HCT116 (cell line): ENCODE data around the gene INTS3. TPM values are rescaled to one million over a fixed set of nuclear protein-coding genes. Genes with fewer than 3 reads are reported as not detected.

Experiments used
- ATAC-seq: fragments of 200-7000 bp; cut with Tn5 transposase; 2 replicates; pipeline ENCODE4 v1.9.1; 2020; ENCODE audit warnings: mild to moderate bottlenecking, moderate library complexity
- BruUV-seq: library from RNA; stranded (reverse); fragments of 400-500 nt; replicated peaks from 2 replicates; lab custom pipeline; 2021; lab: Mats Ljungman, UMichigan
- CTCF ChIA-PET: fragments of 300-600 bp; sonication (Branson Sonifier 250); formaldehyde crosslinking; loops from one replicate; lab custom pipeline; 2021; ENCODE audit warnings: antibody characterized with exemption; lab: Charles Lee
- POLR2A ChIA-PET: fragments of 300-600, 350-600 bp; sonication (Branson Sonifier 250); formaldehyde crosslinking; loops from one replicate; lab custom pipeline; 2021; ENCODE audit warnings: antibody characterized with exemption; lab: Charles Lee
- RAD21 ChIA-PET, 2 experiments: fragments of 300-600 bp; sonication (Branson Sonifier 250); formaldehyde crosslinking; loops; one replicate each; lab custom pipeline; 2023; ENCODE audit warnings: low total read pairs in 2 of 2; ENCODE audit not compliant: uncharacterized antibody in 2 of 2, unreplicated experiment in 2 of 2, low non-redundant PET in 1 of 2; lab: Charles Lee
- DNase-seq: peaks from one replicate; pipeline ENCODE4 v3.0.0-alpha.2; 2010; ENCODE audit warnings: low read depth, low spot score
- H2AFZ ChIP-seq: fragments of 200-600 bp; shearing (Covaris generic), sonication (generic); 2 replicates; pipeline ENCODE4 v1.6.1; 2017; ENCODE audit warnings: low read depth, mixed run types, mixed read lengths, antibody characterized with exemption, low read length; ENCODE audit not compliant: poor library complexity, severe bottlenecking
- H3K27ac ChIP-seq: 2 replicates; pipeline ENCODE4 v1.5.1; 2012; ENCODE audit warnings: low read depth, low read length
- H3K27me3 ChIP-seq: fragments of 200-600 bp; sonication (generic); 2 replicates; pipeline ENCODE4 v1.6.1; 2016; ENCODE audit warnings: mixed run types, low read length, mixed read lengths; ENCODE audit not compliant: insufficient read depth
- H3K36me3 ChIP-seq, 2 experiments: fragments of 200-500 bp in 1 of 2; fragments of 200-600 bp in 1 of 2; sonication (Bioruptor generic) in 1 of 2; sonication (generic) in 1 of 2; 2 replicates each; pipeline versions ENCODE4 v1.5.1 to v1.6.1; 2014 to 2016; ENCODE audit warnings: low read length in 2 of 2, inconsistent platforms in 1 of 2, mixed read lengths in 1 of 2, mixed run types in 1 of 2; ENCODE audit not compliant: insufficient read depth in 2 of 2, control insufficient read depth in 1 of 2
- H3K4me1 ChIP-seq, 2 experiments: fragments of 200-600 bp in 1 of 2; sonication (generic) in 1 of 2; 2 replicates each; pipeline versions ENCODE4 v1.5.1 to v1.6.1; 2012 to 2017; ENCODE audit warnings: low read length in 2 of 2, inconsistent platforms in 1 of 2, mild to moderate bottlenecking in 1 of 2, mixed read lengths in 1 of 2, mixed run types in 1 of 2, moderate library complexity in 1 of 2; ENCODE audit not compliant: insufficient read depth in 2 of 2, control insufficient read depth in 1 of 2
- H3K4me2 ChIP-seq: fragments of 200-600 bp; sonication (generic); 2 replicates; pipeline ENCODE4 v1.6.1; 2017; ENCODE audit warnings: mixed run types, low read length, mixed read lengths
- H3K4me3 ChIP-seq, 2 experiments: fragments of 200-600 bp in 1 of 2; sonication (generic) in 1 of 2; replicated peaks in 1 of 2; 2 replicates each; pipeline ENCODE4 v1.5.1; 2011 to 2016; ENCODE audit warnings: low read length in 2 of 2, control low read depth in 1 of 2, low read depth in 1 of 2, mild to moderate bottlenecking in 1 of 2, mixed read lengths in 1 of 2, mixed run types in 1 of 2
- H3K79me2 ChIP-seq: fragments of 200-600 bp; sonication (generic); 2 replicates; pipeline ENCODE4 v1.6.1; 2017; ENCODE audit warnings: mild to moderate bottlenecking, mixed run types, low read length, moderate library complexity, mixed read lengths; ENCODE audit not compliant: insufficient read depth
- H3K9ac ChIP-seq: fragments of 200-600 bp; sonication (generic); 2 replicates; pipeline ENCODE4 v1.6.1; 2016; ENCODE audit warnings: low read length, mixed read lengths
- H3K9me2 ChIP-seq: fragments of 200-600 bp; sonication (generic), shearing (Covaris generic); 2 replicates; pipeline ENCODE4 v1.6.1; 2017; ENCODE audit warnings: mixed run types, mild to moderate bottlenecking, moderate library complexity; ENCODE audit not compliant: insufficient read depth
- H3K9me3 ChIP-seq, 2 experiments: fragments of 200-500 bp in 1 of 2; fragments of 200-600 bp in 1 of 2; sonication (Bioruptor generic) in 1 of 2; sonication (generic) in 1 of 2; 2 replicates each; pipeline ENCODE4 v1.6.1; 2014 to 2017; ENCODE audit warnings: low read length in 2 of 2, mixed read lengths in 2 of 2, inconsistent platforms in 1 of 2, low read depth in 1 of 2, mild to moderate bottlenecking in 1 of 2, mixed run types in 1 of 2, moderate library complexity in 1 of 2; ENCODE audit not compliant: control insufficient read depth in 1 of 2, insufficient read depth in 1 of 2
- H4K20me1 ChIP-seq: fragments of 200-600 bp; sonication (generic), shearing (Covaris generic); 2 replicates; pipeline ENCODE4 v1.6.1; 2017; ENCODE audit warnings: mixed run types, mild to moderate bottlenecking, moderate library complexity; ENCODE audit not compliant: insufficient read depth
- ATF3 ChIP-seq: IDR thresholded peaks from 2 replicates; pipeline ENCODE4 v1.6.1; 2012
- CEBPB ChIP-seq: IDR thresholded peaks from 2 replicates; pipeline ENCODE4 v1.6.1; 2012; ENCODE audit warnings: low read depth
- CTCF ChIP-seq, 3 experiments: fragments of 200-600 bp in 1 of 3; sonication (generic) in 1 of 3; IDR thresholded peaks in 2 of 3; conservative IDR thresholded peaks in 1 of 3; 2 replicates each; pipeline ENCODE4 v1.5.1; 2012 to 2017; ENCODE audit warnings: low read depth in 2 of 3, low read length in 2 of 3, antibody characterized with exemption in 1 of 3, borderline replicate concordance in 1 of 3, control low read depth in 1 of 3, mild to moderate bottlenecking in 1 of 3, mixed read lengths in 1 of 3, mixed run types in 1 of 3, moderate library complexity in 1 of 3; ENCODE audit not compliant: insufficient read depth in 1 of 3
- EGR1 ChIP-seq: IDR thresholded peaks from 2 replicates; pipeline ENCODE4 v1.6.1; 2012; ENCODE audit warnings: low read depth
- EZH2phosphoT487 ChIP-seq: fragments of 200-600 bp; IDR thresholded peaks from 2 replicates; pipeline ENCODE4 v1.6.1; 2018; ENCODE audit warnings: antibody characterized with exemption, borderline replicate concordance
- JUND ChIP-seq: IDR thresholded peaks from 2 replicates; pipeline ENCODE4 v1.6.1; 2012
- MAX ChIP-seq: IDR thresholded peaks from 2 replicates; pipeline ENCODE4 v1.6.1; 2012
- POLR2AphosphoS5 ChIP-seq: IDR thresholded peaks from 2 replicates; pipeline ENCODE4 v1.6.1; 2011; ENCODE audit warnings: mild to moderate bottlenecking, low read depth, low read length, moderate library complexity
- SIN3A ChIP-seq: IDR thresholded peaks from 2 replicates; pipeline ENCODE4 v1.6.1; 2012; ENCODE audit warnings: low read depth
- SP1 ChIP-seq: IDR thresholded peaks from 2 replicates; pipeline ENCODE4 v1.6.1; 2012; ENCODE audit warnings: low read depth
- YY1 ChIP-seq: IDR thresholded peaks from 2 replicates; pipeline ENCODE4 v1.6.1; 2011; ENCODE audit warnings: low read length, low read depth, moderate library complexity, mild to moderate bottlenecking; ENCODE audit not compliant: insufficient replicate concordance; ENCODE audit errors: extremely low read depth
- ZBTB33 ChIP-seq: IDR thresholded peaks from 2 replicates; pipeline ENCODE4 v1.6.1; 2011; ENCODE audit warnings: mild to moderate bottlenecking, low read length, moderate library complexity; ENCODE audit not compliant: insufficient replicate concordance; ENCODE audit errors: extremely low read depth
- intact Hi-C: fragments of 100-400 bp; cut with micrococcal nuclease; formaldehyde crosslinking; loops from 2 replicates; pipeline ENCODE4 v1.10.0; 2022
- total RNA-seq: library from RNA; stranded (reverse); gene quantifications from one replicate; pipeline ENCODE4 v1.2.1, GENCODE V29; 2021; ENCODE audit not compliant: unreplicated experiment

INTS3 gene
- total RNA-seq, 1 experiment from 2014 or later = 47.6 TPM

- Histone ChIP-seq H3K4me3 (no peak overlapping the region), H3K27ac (no peak overlapping the region), H3K9ac (no peak overlapping the region), H3K79me2 (no peaks in the 10 kb centered on the region), H3K4me1 (peaks cover 0 to 5% of the 10 kb centered on the region in 2 experiments; a peak in 1 of 4 replicates), H3K9me2 (no peaks in the 10 kb centered on the region), H3K27me3 (no peaks in the 10 kb centered on the region; the same call in 1 of the 2 replicates), H3K36me3 (no peaks in the 10 kb centered on the region), H3K9me3 (no peaks in the 10 kb centered on the region), H3K4me2 (no peak overlapping the region), H4K20me1 (no peaks in the 10 kb centered on the region)
- POLR2A ChIA-PET = no interaction called here
- CTCF ChIA-PET = no interaction called here
- no peak for DNase-seq
- BruUV-seq = no TSS peak
- RAD21 ChIA-PET = no interaction called here
- intact Hi-C loops = no loop called here
- no peak for ATAC-seq
- TF ChIP-seq MAX (no peak), EGR1 (no peak), JUND (no peak), POLR2AphosphoS5 (no peak), YY1 (no peak), SIN3A (no peak), EZH2phosphoT487 (no peak), SP1 (no peak), ZBTB33 (no peak), CTCF (IDR thresholded peaks at IDR 0.05 in 2 of 3, conservative IDR thresholded peaks at IDR 0.05 in 1 of 3; ENCODE audit: borderline replicate concordance in 1 of 3, insufficient read depth in 1 of 3, low read depth in 2 of 3, low read length in 2 of 3) (no peak), CEBPB (no peak), ATF3 (no peak)
- TF ChIP-seq, all 23 proteins: peak for 0
- no peak overlapping the region for H2AFZ ChIP-seq
Measured at GRCh38 chr1:153684892-153685291, 43.0 kb upstream of the INTS3 start.
